ENCODE data around the gene TMEM150A. TPM values are rescaled to one million over a fixed set of nuclear protein-coding genes. Genes with fewer than 3 reads are reported as not detected.
"Not testable (repeated sequence)": the region's sequence is repeated elsewhere in the genome, so short reads cannot be mapped to it uniquely, and the experiment has no call there.

TMEM150A gene
- polyA plus RNA-seq, 4 donors = 14.9 to 39.7 (median 33.3) TPM

DNA sequence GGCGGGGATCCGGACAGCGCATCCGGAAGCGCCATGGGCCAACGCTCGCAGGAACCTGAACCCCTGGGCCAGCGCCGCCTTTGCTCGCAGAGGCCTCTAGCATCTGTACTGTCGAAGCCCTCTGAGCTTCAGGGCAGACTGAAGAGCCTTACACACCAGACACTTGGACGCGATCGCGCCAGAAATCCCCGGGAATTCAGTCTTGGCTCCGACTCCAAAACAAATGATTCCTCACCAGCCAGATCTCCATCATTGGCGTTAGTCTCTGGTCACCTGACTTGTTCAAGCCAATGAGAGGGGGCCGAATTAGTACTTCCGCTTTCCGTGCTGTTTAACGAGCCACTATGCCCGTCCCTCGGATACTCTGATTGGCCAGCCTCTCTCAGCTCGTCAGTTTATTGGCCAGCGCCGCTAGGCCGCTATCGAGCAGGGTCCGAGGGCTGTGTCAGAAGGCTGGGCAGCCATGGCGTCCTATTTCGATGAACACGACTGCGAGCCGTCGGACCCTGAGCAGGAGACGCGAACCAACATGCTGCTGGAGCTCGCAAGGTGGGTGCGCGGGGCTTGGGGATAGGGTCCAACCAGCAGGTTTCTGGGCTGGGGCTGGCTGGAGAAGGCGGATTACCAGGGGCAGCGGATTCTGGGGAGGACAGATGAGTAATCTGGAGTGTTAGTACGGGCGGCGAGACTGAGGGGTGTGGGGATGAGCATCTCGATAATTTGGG, 7.0 kb downstream of the TMEM150A start, which contains the start of gene RNF181:
Gene RNF181 (plus strand): TSS at position 445 of the 725 bp plus-strand sequence. CDS start 19 bp downstream, at position 464.
- DNase-seq (ENCODE audit: low read depth in 4 of 4, low spot score in 3 of 4) = peak; percentile 87 to 96 (median 90)

DNA sequence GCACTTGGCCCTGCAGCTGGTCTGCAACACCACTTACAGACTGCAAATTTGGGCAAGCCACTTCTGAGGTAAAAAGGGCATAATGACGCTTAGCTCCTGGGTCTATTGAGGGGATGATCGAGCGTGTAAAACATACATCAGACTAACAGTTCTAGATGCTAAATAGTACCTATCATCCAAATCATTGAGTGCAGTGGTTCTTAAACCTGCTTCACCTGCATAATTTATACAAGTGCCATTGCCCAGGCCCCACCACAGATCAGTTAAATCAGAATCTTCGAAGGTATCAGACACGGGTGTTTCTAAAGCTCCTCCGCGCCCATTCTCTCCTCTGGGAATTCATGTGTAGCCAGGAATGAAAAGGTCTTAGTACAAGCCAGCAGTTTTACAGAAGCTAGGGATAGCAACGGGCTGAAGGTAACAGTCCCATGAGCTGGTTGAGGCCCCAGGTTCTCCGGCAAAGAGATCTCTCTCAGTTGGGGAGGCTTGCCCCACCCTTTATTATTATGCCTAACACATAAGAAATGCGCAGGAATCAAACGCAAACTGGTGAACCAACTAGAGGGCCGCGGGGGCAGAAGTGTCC, 7.7 kb downstream of the TMEM150A start:
- no peak for DNase-seq (ENCODE audit: low read depth in 4 of 4, low spot score in 3 of 4)

- no peak for DNase-seq (ENCODE audit: low read depth in 4 of 4, low spot score in 3 of 4)
Observed at GRCh38 chr2:85593023-85593422, 9.5 kb downstream of the TMEM150A start.

DNA sequence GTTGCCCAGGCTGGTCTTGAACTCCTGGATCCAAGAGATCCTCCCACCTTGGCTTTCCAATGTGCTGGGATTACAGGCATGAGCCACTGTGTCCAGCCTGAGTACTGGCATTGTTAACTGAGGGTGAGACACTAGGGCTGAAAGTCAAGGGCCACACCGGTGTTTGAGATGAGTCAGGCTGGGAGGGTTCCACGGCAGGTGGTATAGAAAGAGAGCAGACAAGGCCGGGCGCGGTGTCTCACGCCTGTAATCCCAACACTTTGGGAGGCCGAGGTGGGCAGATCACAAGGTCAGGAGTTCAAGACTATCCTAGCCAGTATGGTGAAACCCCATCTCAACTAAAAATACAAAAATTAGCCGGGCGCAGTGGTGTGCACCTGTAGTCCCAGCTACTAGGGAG, 10.2 kb downstream of the TMEM150A start:
- DNase-seq (ENCODE audit: low read depth in 4 of 4, low spot score in 3 of 4) = not testable (repeated sequence)

GRCh38 chr2:85591563-85591962, 10.9 kb downstream of the TMEM150A start:
- DNase-seq (ENCODE audit: low read depth in 4 of 4, low spot score in 3 of 4) = no peak

DNA sequence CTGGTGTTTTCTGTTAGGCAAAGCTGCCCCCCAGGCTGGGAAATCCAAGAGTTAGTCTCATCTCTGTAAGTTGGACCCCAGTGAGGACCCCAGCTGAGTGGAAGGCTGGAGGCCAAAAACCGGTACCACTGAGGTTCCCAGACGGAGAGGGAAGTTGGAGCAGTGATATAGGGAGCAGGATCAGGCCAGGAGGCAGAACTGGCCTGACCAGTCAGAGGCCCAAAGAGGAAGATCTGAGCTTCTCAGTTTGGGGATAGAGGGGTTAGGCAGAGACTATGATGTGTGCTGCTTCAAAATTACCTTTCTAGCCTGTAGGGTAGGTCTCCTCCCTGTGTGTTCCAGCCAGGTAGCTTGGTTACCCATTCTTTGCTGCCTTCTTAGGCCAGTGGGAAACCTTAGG, 11.5 kb downstream of the TMEM150A start:
- DNase-seq (ENCODE audit: low read depth in 4 of 4, low spot score in 3 of 4) = no peak

DNA sequence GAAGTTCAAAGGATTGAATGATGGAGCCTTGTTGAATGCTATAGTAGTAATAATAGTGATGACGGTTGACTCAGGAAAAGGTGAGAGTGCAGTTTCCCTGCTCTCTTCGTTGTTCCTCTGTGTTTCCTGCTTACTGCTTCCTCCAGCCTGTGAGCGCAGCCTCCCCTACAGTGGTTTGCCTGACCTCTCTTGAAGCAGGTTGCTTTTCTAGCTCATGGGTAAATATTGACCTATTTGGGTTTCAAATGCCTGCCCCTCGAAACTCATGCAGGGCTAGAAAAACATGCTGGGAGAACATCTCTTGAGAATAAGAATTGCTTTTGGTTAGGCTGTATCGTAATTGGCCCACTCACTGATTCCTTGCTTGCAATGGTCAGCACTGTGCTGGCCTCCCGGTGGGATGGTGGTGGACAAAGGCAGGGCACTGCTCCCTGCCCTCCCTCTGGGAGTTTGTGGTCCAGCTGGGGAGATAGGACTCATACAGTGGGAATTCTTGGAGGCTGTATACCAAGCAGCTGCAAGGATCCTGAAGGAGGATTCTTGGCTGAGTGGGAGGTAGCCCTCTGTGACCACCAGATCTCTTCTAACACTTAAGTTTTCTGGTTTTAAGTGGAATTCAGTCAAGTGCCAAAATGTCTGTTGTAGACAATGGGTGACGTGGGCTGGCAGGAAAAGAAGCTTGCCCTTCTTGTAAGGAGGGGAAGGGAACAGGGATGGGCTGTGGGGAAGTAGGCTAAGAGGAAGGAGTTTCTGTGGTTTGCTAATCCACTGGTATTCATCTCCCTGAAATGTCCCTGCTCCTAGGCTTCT, 12.3 kb downstream of the TMEM150A start:
- no peak for DNase-seq (ENCODE audit: low read depth in 4 of 4, low spot score in 3 of 4)

DNA sequence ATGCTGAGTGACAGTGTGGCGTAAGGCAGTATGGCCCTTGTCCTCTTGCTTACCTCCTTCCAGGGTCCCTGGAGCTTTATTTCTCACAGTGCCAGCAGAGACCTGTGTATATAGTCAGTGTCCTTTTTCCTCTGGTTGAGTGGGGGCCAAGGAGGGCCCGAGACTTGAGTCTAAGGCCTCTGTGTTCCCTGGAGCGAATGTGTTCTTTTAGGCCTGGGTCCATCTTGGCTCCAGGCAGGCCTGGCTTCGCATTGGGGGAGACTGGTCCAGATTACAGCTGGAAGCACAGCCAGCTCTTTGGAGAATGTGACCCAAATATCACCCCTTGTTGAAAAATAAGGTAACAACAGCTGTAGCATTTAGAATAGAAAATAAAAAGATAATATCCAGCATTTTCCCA, 13.3 kb downstream of the TMEM150A start:
- DNase-seq (ENCODE audit: low read depth in 4 of 4, low spot score in 3 of 4) = no peak

DNA sequence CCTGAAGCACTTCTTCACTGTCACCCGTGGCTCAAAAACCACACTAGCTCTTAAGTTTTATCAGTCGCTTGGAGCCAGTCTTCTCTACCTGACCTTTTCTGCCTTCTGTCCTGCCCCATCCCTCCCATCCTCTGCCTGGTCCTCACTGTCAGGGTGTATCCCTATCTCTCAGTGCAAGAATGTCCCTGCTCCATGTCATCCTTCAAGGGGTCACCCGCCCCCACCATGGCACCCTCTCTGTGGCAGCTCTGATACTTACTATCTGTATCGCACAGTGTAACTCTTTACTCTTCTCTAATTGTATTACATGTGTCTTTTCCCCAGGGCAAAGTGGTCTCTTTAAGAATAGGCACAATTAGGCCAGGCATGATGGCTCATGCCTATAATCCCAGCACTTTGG, 13.9 kb downstream of the TMEM150A start:
- DNase-seq (ENCODE audit: low read depth in 4 of 4, low spot score in 3 of 4) = no peak

- no peak for DNase-seq (ENCODE audit: low read depth in 4 of 4, low spot score in 3 of 4)
Observed at GRCh38 chr2:85588236-85588635, 14.3 kb downstream of the TMEM150A start.

- no peak for DNase-seq (ENCODE audit: low read depth in 4 of 4, low spot score in 3 of 4)
Observed at GRCh38 chr2:85585781-85586105, 16.8 kb downstream of the TMEM150A start.

DNA sequence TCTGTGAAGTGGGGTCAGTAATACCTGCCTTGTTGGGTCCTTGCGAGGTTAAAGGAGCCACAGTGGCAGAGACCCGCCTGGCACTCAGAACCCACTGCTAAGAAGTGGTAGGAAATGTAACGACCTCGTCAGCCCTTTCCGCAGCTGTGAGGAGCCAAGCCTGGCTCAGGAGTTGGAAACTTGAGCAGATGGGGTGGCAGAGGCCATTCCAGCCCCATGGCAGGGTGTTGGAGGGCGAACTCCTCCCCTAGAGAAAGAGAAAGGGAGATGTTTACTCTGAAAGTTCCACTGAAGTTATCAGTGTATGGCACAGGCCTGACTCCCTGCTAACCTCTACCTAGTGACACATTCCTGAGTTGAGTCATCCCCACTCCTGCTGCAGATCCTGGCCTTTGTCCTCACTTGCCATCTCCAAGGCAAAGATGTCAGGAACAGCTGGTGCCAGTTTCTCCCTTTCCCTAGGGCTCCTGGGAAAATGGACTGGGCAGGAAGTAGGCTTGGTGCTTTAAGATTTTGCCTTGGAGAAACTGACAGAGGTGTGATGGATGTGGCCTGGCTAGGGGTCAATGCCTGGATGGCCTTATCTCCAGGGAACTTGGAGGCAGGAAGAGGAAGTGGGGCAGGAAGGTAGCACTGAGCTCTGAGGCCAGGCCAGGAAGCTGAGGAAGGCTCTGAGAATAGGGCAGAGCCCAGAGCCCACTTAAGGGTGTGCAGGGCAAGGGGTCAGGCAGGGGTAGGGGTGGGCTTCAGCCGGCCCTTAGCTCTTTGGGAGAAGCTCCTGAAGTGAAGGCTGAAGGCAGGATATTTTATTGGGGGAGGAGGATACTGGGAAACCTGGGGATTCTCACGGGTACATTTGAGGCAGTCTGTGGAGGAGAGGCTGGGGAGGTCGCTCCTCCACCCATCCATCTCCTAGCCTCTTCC, 17.4 kb downstream of the TMEM150A start:
- peak in 1 of 4 donors; percentile 59 for DNase-seq (ENCODE audit: low read depth in 4 of 4, low spot score in 3 of 4)

GRCh38 chr2:85584354-85584856, 18.1 kb downstream of the TMEM150A start, which contains the start of gene VAMP5:
VAMP5 (plus strand) TSS chr2:85584431; CDS start chr2:85584491, 60 bp downstream.
- DNase-seq (ENCODE audit: low read depth in 4 of 4, low spot score in 3 of 4) = no peak

GRCh38 chr2:85583667-85584353, 18.7 kb downstream of the TMEM150A start:
- no peak for DNase-seq (ENCODE audit: low read depth in 4 of 4, low spot score in 3 of 4)

GRCh38 chr2:85582492-85582891, 20.0 kb downstream of the TMEM150A start:
- DNase-seq (ENCODE audit: low read depth in 4 of 4, low spot score in 3 of 4) = no peak

DNA sequence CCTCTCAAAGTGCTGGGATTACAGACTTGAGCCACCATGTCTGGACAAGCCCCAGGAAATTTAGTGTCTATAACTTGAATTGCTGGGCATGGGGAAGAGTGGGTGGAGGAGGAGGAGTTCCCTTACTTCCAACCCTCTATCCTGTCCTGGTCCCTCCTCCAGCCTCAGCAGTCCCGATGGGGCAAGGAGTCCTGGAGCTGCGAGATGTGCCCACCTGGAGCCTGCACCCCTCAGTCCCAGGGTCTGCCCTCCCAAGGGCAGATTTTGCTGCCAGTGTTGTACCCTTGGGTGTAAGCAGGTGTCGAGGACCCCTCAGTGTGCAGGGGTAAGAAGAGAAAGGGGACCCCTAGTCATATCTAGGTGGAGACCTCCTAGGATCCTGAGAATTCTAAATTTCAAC, 22.3 kb downstream of the TMEM150A start:
- DNase-seq (ENCODE audit: low read depth in 4 of 4, low spot score in 3 of 4) = no peak

GRCh38 chr2:85579266-85579935, 23.1 kb downstream of the TMEM150A start:
- peak in 1 of 4 donors; percentile 24 for DNase-seq (ENCODE audit: low read depth in 4 of 4, low spot score in 3 of 4)

DNA sequence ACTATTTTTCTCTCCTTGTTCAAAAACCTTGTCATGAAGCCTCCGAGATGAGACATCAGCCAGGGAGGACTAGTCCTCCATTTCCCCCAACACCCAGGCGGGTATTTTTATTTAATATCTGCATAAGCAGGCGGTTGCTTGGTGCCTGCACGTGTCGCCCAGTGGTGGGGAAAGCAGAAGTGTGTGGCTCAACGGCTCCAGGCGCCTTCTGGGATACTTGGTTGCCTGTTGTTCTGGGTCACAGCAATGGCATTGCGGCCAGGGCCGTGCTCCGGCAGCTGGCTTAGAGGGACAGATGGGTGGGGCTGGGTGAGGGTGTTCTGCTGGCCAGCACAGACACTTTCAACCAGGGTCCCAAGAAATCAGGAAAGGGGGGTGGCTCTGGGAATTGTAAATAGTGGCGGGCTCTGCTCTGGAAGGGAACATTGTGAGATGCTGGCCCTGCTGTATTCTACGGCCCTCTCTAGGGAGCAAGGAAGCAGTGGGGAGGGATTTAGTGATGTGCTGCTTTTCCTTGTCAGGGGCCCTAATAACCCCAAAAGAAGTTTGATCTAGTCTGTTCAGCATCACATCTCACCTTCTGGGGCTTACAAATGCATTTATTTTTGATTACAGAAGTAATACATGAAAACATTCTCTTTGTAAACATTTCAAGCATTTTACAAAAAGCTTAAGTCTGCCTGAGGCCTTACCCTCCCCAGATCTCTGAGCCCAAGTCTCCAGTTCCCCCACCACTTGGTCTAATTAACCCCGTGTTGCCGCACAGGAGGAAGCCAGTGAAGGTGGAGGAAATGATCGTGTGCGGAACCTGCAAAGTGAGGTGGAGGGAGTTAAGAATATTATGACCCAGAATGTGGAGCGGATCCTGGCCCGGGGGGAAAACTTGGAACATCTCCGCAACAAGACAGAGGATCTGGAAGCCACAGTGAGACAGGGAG, 24.0 kb downstream of the TMEM150A start:
- no peak for DNase-seq (ENCODE audit: low read depth in 4 of 4, low spot score in 3 of 4)

All from left renal pelvis (tissue), 4 donors.